H1 (cell line): ENCODE measurements around the gene FBXO41. TPM values are rescaled to one million over a fixed set of nuclear protein-coding genes. Genes with fewer than 3 reads are reported as not detected.

Experiments
- polyA plus RNA-seq, 7 experiments: library from polyadenylated mRNA; depleted of rRNA in 3 of 7; stranded (reverse) in 5 of 7; unstranded in 2 of 7; fragments of >200 nt in 5 of 7; fragments of 200-250 nt in 2 of 7; gene quantifications; 1 replicate in 5 of 7; 2 replicates in 1 of 7; 4 replicates in 1 of 7; pipeline versions ENCODE4 v1.2.1 to v1.2.3, GENCODE V29; 2011 to 2013; ENCODE audit warnings: missing spikeins in 2 of 7, mixed read lengths in 2 of 7
- total RNA-seq: library from RNA; stranded (reverse); fragmentation: NEBNext Ultra II Directional; extraction: Animal tissue kit (Norgen Biotek cat#: 25700); gene quantifications from 2 replicates; pipeline ENCODE4 v1.2.1, GENCODE V29; 2021
- TF ChIP-seq, protein P1 (sequence below): fragments of 300-600 bp; sonication (generic); IDR thresholded peaks from 2 replicates; pipeline ENCODE4 v1.7.1; 2012; ENCODE audit warnings: low read length, moderate library complexity, mild to moderate bottlenecking, inconsistent platforms; ENCODE audit not compliant: insufficient replicate concordance

FBXO41 gene
- total and polyA plus RNA-seq, 2 of the 8 experiments (the other 6 are each of a cell fraction or from before 2014, with no cell fraction given): 11.2 to 14.3 TPM

DNA sequence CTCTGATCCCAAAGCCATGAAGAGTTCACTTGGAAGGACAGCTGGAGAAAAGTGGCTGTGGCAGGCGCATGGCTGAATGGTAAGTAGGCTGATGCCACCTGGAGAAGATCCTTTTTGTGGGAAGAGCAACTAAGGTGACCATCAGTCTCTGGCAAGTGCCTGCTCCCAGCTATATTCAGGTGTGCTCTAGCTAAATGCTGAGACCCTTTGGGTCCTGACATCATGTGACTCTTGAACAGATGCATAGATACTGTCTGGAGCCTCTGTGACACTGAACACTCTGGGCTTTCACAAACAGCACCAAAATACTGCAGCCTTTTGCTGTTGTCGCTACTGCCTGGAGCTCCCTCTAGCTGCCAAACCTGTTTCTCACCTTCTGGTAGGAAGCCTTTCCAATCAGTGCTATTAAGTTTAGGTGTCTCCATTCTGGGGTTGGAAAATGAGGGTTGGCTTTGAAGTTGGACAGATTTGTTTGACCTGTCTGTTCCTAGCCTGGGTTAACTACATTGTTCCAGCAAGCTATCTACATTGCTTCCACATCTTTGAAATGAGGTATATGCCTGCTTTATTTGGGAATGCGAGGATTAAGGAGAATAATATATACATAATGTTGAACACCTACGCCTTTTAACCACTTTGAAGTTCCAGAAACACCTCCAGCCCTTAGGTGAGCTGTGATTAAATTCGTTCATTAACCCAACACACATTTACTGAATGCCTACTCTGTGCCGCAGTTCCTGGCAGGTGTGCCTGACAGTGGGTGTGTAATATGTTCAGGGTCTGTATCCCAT, 6.0 kb upstream of the FBXO41 start (continued):
- TF ChIP-seq, protein P1, sequence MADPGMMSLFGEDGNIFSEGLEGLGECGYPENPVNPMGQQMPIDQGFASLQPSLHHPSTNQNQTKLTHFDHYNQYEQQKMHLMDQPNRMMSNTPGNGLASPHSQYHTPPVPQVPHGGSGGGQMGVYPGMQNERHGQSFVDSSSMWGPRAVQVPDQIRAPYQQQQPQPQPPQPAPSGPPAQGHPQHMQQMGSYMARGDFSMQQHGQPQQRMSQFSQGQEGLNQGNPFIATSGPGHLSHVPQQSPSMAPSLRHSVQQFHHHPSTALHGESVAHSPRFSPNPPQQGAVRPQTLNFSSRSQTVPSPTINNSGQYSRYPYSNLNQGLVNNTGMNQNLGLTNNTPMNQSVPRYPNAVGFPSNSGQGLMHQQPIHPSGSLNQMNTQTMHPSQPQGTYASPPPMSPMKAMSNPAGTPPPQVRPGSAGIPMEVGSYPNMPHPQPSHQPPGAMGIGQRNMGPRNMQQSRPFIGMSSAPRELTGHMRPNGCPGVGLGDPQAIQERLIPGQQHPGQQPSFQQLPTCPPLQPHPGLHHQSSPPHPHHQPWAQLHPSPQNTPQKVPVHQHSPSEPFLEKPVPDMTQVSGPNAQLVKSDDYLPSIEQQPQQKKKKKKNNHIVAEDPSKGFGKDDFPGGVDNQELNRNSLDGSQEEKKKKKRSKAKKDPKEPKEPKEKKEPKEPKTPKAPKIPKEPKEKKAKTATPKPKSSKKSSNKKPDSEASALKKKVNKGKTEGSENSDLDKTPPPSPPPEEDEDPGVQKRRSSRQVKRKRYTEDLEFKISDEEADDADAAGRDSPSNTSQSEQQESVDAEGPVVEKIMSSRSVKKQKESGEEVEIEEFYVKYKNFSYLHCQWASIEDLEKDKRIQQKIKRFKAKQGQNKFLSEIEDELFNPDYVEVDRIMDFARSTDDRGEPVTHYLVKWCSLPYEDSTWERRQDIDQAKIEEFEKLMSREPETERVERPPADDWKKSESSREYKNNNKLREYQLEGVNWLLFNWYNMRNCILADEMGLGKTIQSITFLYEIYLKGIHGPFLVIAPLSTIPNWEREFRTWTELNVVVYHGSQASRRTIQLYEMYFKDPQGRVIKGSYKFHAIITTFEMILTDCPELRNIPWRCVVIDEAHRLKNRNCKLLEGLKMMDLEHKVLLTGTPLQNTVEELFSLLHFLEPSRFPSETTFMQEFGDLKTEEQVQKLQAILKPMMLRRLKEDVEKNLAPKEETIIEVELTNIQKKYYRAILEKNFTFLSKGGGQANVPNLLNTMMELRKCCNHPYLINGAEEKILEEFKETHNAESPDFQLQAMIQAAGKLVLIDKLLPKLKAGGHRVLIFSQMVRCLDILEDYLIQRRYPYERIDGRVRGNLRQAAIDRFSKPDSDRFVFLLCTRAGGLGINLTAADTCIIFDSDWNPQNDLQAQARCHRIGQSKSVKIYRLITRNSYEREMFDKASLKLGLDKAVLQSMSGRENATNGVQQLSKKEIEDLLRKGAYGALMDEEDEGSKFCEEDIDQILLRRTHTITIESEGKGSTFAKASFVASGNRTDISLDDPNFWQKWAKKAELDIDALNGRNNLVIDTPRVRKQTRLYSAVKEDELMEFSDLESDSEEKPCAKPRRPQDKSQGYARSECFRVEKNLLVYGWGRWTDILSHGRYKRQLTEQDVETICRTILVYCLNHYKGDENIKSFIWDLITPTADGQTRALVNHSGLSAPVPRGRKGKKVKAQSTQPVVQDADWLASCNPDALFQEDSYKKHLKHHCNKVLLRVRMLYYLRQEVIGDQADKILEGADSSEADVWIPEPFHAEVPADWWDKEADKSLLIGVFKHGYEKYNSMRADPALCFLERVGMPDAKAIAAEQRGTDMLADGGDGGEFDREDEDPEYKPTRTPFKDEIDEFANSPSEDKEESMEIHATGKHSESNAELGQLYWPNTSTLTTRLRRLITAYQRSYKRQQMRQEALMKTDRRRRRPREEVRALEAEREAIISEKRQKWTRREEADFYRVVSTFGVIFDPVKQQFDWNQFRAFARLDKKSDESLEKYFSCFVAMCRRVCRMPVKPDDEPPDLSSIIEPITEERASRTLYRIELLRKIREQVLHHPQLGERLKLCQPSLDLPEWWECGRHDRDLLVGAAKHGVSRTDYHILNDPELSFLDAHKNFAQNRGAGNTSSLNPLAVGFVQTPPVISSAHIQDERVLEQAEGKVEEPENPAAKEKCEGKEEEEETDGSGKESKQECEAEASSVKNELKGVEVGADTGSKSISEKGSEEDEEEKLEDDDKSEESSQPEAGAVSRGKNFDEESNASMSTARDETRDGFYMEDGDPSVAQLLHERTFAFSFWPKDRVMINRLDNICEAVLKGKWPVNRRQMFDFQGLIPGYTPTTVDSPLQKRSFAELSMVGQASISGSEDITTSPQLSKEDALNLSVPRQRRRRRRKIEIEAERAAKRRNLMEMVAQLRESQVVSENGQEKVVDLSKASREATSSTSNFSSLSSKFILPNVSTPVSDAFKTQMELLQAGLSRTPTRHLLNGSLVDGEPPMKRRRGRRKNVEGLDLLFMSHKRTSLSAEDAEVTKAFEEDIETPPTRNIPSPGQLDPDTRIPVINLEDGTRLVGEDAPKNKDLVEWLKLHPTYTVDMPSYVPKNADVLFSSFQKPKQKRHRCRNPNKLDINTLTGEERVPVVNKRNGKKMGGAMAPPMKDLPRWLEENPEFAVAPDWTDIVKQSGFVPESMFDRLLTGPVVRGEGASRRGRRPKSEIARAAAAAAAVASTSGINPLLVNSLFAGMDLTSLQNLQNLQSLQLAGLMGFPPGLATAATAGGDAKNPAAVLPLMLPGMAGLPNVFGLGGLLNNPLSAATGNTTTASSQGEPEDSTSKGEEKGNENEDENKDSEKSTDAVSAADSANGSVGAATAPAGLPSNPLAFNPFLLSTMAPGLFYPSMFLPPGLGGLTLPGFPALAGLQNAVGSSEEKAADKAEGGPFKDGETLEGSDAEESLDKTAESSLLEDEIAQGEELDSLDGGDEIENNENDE: no peak
